ENCODE measurements around the gene DNAJC2. TPM values are rescaled to one million over a fixed set of nuclear protein-coding genes. Genes with fewer than 3 reads are reported as not detected.

The DNAJC2 gene
- total and polyA plus RNA-seq, 2 experiments from 2014 or later = 40.1 to 168 TPM

DNA sequence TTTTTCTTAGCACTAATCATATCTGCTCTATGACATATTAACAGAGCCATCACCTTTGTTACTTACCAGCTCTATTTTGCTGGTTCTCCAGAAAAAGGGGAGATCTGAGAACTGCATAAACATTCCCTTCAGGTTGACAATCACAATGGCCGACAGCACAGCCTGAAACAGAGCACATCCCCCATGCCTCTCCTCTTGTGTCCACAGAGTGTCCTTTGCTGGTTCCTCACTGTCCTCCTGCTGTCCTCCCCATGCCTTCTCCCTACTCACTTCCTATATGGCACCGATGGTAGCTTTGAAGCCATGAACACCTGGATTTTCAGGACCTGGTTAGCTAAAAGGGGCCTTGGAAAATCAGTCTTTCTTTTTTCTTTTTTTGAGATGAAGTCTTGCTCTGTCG, 44.7 kb upstream of the DNAJC2 start:
- no peaks in the 10 kb centered on the region for H3K4me1 ChIP-seq (ENCODE audit: insufficient read depth)
- no peaks in the 10 kb centered on the region for H3K9me3 Mint-ChIP-seq
- no peaks in the 10 kb centered on the region for H3K79me2 ChIP-seq (replicated peaks; ENCODE audit: insufficient read depth)
- H4K20me1 ChIP-seq (replicated peaks; ENCODE audit: insufficient read depth) = no peaks in the 10 kb centered on the region
- no peaks in the 10 kb centered on the region for H3K36me3 ChIP-seq (ENCODE audit: insufficient read depth)
- no peak overlapping the region for H3K4me3 Mint-ChIP-seq
- no peak overlapping the region for H3K27ac ChIP-seq (ENCODE audit: low read depth)
- ATAC-seq = no peak
- no peak for DNase-seq (ENCODE audit: low spot score)
- no peak overlapping the region for H3K27ac Mint-ChIP-seq
- peaks cover 4% of the 10 kb centered on the region for H3K9me2 ChIP-seq (ENCODE audit: insufficient read depth)
- H3F3A ChIP-seq (replicated peaks; ENCODE audit: low read depth) = no peaks in the 10 kb centered on the region
- no peak for TF ChIP-seq JUNB (IDR thresholded peaks at IDR 0.05; ENCODE audit: unreplicated experiment)
- no peak for TF ChIP-seq NANOG (IDR thresholded peaks at IDR 0.05; ENCODE audit: borderline replicate concordance)
- TF ChIP-seq EZH2 (IDR thresholded peaks at IDR 0.05; ENCODE audit: low read depth, unreplicated experiment) = no peak
- TF ChIP-seq EZH2phosphoT487 (IDR thresholded peaks at IDR 0.05; ENCODE audit: unreplicated experiment) = no peak
- TF ChIP-seq POLR2AphosphoS5 (IDR thresholded peaks at IDR 0.05; ENCODE audit: low read depth) = no peak
- no peak for TF ChIP-seq STAT1 (IDR thresholded peaks at IDR 0.05; ENCODE audit: unreplicated experiment)
- TF ChIP-seq, protein P1, sequence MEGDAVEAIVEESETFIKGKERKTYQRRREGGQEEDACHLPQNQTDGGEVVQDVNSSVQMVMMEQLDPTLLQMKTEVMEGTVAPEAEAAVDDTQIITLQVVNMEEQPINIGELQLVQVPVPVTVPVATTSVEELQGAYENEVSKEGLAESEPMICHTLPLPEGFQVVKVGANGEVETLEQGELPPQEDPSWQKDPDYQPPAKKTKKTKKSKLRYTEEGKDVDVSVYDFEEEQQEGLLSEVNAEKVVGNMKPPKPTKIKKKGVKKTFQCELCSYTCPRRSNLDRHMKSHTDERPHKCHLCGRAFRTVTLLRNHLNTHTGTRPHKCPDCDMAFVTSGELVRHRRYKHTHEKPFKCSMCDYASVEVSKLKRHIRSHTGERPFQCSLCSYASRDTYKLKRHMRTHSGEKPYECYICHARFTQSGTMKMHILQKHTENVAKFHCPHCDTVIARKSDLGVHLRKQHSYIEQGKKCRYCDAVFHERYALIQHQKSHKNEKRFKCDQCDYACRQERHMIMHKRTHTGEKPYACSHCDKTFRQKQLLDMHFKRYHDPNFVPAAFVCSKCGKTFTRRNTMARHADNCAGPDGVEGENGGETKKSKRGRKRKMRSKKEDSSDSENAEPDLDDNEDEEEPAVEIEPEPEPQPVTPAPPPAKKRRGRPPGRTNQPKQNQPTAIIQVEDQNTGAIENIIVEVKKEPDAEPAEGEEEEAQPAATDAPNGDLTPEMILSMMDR (conservative IDR thresholded peaks at IDR 0.05; ENCODE audit: low read depth in 2 of 2) = no peak
- TF ChIP-seq ETS1 (IDR thresholded peaks at IDR 0.05) = no peak
- TF ChIP-seq, protein P2, sequence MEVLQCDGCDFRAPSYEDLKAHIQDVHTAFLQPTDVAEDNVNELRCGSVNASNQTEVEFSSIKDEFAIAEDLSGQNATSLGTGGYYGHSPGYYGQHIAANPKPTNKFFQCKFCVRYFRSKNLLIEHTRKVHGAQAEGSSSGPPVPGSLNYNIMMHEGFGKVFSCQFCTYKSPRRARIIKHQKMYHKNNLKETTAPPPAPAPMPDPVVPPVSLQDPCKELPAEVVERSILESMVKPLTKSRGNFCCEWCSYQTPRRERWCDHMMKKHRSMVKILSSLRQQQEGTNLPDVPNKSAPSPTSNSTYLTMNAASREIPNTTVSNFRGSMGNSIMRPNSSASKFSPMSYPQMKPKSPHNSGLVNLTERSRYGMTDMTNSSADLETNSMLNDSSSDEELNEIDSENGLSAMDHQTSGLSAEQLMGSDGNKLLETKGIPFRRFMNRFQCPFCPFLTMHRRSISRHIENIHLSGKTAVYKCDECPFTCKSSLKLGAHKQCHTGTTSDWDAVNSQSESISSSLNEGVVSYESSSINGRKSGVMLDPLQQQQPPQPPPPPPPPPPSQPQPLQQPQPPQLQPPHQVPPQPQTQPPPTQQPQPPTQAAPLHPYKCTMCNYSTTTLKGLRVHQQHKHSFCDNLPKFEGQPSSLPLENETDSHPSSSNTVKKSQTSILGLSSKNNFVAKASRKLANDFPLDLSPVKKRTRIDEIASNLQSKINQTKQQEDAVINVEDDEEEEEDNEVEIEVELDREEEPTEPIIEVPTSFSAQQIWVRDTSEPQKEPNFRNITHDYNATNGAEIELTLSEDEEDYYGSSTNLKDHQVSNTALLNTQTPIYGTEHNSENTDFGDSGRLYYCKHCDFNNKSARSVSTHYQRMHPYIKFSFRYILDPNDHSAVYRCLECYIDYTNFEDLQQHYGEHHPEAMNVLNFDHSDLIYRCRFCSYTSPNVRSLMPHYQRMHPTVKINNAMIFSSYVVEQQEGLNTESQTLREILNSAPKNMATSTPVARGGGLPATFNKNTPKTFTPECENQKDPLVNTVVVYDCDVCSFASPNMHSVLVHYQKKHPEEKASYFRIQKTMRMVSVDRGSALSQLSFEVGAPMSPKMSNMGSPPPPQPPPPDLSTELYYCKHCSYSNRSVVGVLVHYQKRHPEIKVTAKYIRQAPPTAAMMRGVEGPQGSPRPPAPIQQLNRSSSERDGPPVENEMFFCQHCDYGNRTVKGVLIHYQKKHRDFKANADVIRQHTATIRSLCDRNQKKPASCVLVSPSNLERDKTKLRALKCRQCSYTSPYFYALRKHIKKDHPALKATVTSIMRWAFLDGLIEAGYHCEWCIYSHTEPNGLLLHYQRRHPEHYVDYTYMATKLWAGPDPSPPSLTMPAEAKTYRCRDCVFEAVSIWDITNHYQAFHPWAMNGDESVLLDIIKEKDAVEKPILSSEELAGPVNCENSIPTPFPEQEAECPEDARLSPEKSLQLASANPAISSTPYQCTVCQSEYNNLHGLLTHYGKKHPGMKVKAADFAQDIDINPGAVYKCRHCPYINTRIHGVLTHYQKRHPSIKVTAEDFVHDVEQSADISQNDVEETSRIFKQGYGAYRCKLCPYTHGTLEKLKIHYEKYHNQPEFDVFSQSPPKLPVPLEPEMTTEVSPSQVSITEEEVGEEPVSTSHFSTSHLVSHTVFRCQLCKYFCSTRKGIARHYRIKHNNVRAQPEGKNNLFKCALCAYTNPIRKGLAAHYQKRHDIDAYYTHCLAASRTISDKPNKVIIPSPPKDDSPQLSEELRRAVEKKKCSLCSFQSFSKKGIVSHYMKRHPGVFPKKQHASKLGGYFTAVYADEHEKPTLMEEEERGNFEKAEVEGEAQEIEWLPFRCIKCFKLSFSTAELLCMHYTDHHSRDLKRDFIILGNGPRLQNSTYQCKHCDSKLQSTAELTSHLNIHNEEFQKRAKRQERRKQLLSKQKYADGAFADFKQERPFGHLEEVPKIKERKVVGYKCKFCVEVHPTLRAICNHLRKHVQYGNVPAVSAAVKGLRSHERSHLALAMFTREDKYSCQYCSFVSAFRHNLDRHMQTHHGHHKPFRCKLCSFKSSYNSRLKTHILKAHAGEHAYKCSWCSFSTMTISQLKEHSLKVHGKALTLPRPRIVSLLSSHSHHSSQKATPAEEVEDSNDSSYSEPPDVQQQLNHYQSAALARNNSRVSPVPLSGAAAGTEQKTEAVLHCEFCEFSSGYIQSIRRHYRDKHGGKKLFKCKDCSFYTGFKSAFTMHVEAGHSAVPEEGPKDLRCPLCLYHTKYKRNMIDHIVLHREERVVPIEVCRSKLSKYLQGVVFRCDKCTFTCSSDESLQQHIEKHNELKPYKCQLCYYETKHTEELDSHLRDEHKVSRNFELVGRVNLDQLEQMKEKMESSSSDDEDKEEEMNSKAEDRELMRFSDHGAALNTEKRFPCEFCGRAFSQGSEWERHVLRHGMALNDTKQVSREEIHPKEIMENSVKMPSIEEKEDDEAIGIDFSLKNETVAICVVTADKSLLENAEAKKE (CRISPR knock-in tag; IDR thresholded peaks at IDR 0.05) = no peak
- no peak for TF ChIP-seq ZNF331 (CRISPR knock-in tag; IDR thresholded peaks at IDR 0.05; ENCODE audit: low read depth)
- no peak for TF ChIP-seq REST (IDR thresholded peaks at IDR 0.05; ENCODE audit: unreplicated experiment)
- no peak for TF ChIP-seq ZNF114 (CRISPR knock-in tag; IDR thresholded peaks at IDR 0.05)
- TF ChIP-seq CREB1 (CRISPR knock-in tag; IDR thresholded peaks at IDR 0.05; ENCODE audit: low read depth) = no peak
- H3K36me3 Mint-ChIP-seq (ENCODE audit: low read depth) = no peaks in the 10 kb centered on the region
- H3K27me3 ChIP-seq (ENCODE audit: insufficient read depth) = no peaks in the 10 kb centered on the region
- no peaks in the 10 kb centered on the region for H3K27me3 Mint-ChIP-seq (ENCODE audit: insufficient read depth, low read depth, poor library complexity)
- H2AFZ ChIP-seq = no peak overlapping the region
- H3K4me1 Mint-ChIP-seq = no peaks in the 10 kb centered on the region
- H3K4me3 ChIP-seq = no peak overlapping the region
- no peak overlapping the region for H3K4me2 ChIP-seq
